Upper lobe of left lung (tissue), 6 donors: ENCODE results near the gene ADGRL1. TPM values are rescaled to one million over a fixed set of nuclear protein-coding genes. Genes with fewer than 3 reads are reported as not detected.

ENCODE experiments used
- ATAC-seq, 2 donors: fragments of 200-7000 bp; cut with Tn5 transposase; one replicate each; pipeline ENCODE4 v1.9.1; 2022; ENCODE audit warnings: mild to moderate bottlenecking in 2 of 2, moderate library complexity in 2 of 2; ENCODE audit not compliant: low FRiP score in 2 of 2
- DNase-seq, 2 donors: peaks; one replicate each; pipeline ENCODE4 v3.0.0-alpha.2; 2019 to 2020
- H3K27ac ChIP-seq, 4 donors: fragments of 200-600 bp; sonication (generic); one replicate each; pipeline ENCODE4 v1.5.1; 2016 to 2019
- H3K27me3 ChIP-seq, 4 donors: fragments of 200-600 bp; sonication (generic); one replicate each; pipeline ENCODE4 v1.5.1; 2017 to 2019
- H3K36me3 ChIP-seq, 4 donors: fragments of 200-600 bp; sonication (generic); one replicate each; pipeline ENCODE4 v1.5.1; 2016 to 2019
- H3K4me1 ChIP-seq, 4 donors: fragments of 200-600 bp; sonication (generic); one replicate each; pipeline ENCODE4 v1.5.1; 2018 to 2019
- H3K4me3 ChIP-seq, 4 donors: fragments of 200-600 bp; sonication (generic); one replicate each; pipeline ENCODE4 v1.5.1; 2017 to 2019; ENCODE audit warnings: mild to moderate bottlenecking in 2 of 4, moderate library complexity in 1 of 4
- H3K9me3 ChIP-seq, 4 donors: fragments of 200-600 bp; sonication (generic); one replicate each; pipeline ENCODE4 v1.5.1; 2018 to 2019
- CTCF ChIP-seq, 6 experiments: fragments of 450-650 bp in 4 of 6; fragments of 200-600 bp in 2 of 6; sonication (generic) in 2 of 6; IDR thresholded peaks; one replicate each; pipeline ENCODE4 v1.5.1; 2016 to 2019; ENCODE audit warnings: antibody characterized with exemption in 6 of 6
- EP300 ChIP-seq, 4 donors: sonication (generic); formaldehyde crosslinking; IDR thresholded peaks; one replicate each; pipeline ENCODE4 v1.5.1; 2017; ENCODE audit warnings: antibody characterized with exemption in 4 of 4, control low read depth in 2 of 4
- POLR2A ChIP-seq, 4 donors: fragments of 450-650 bp; IDR thresholded peaks; one replicate each; pipeline ENCODE4 v1.5.1; 2016 to 2017; ENCODE audit warnings: antibody characterized with exemption in 4 of 4, mild to moderate bottlenecking in 2 of 4
- POLR2AphosphoS5 ChIP-seq, 2 donors: sonication (generic); formaldehyde crosslinking; IDR thresholded peaks; one replicate each; pipeline ENCODE4 v1.5.1; 2017; ENCODE audit warnings: antibody characterized with exemption in 2 of 2
- WGBS, 2 donors: methylation state at CpG; one replicate each; pipeline ENCODE4 v1.1.5; 2017 to 2018; 5-methylcytosine and 5-hydroxymethylcytosine counted together
- total RNA-seq, 6 donors: library from RNA; depleted of rRNA in 4 of 6; stranded (reverse); fragments of >200 nt in 4 of 6; gene quantifications; one replicate each; pipeline versions ENCODE4 v1.1.0 to v1.2.1, GENCODE V29; 2016 to 2021
- donor health status: DM: no; HTN: no; CAD: no; lungs with moderate emphysema.
- donor health status: DM: no; HTN: yes; CAD: no; lungs with severe emphysema.

ADGRL1 gene
- total RNA-seq, 6 donors from 2014 or later = 23.5 to 33.2 (median 27.4) TPM

- H3K9me3 ChIP-seq = no peaks in the 10 kb centered on the region
- no peak for TF ChIP-seq EP300 (IDR thresholded peaks at IDR 0.05)
- H3K27ac ChIP-seq = peak overlapping the region in 1 of 4 donors; percentile 3
- DNase-seq (no peak), ATAC-seq (no peak)
- H3K4me3 ChIP-seq = no peak overlapping the region
- H3K4me1 ChIP-seq = peaks cover 10 to 12% (median 11%) of the 10 kb centered on the region in 4 donors
- H3K27me3 ChIP-seq = no peaks in the 10 kb centered on the region
- WGBS, 2 donors = 73 to 80% methylated on average over 13 to 17 of the region's 23 CpGs
- peaks cover 7 to 44% (median 31%) of the 10 kb centered on the region in 4 donors for H3K36me3 ChIP-seq
Observed at GRCh38 chr19:14107581-14108461, 98.1 kb downstream of the ADGRL1 start.

- H3K9me3 ChIP-seq = no peaks in the 10 kb centered on the region
- ATAC-seq = no peak
- H3K4me3 ChIP-seq = no peak overlapping the region
- WGBS, 2 donors = 96 to 100% methylated on average over 3 to 14 of the region's 16 CpGs
- peaks cover under 1 to 2% (median under 1%) of the 10 kb centered on the region in 4 donors for H3K4me1 ChIP-seq
- TF ChIP-seq EP300 (IDR thresholded peaks at IDR 0.05) (no peak), POLR2AphosphoS5 (IDR thresholded peaks at IDR 0.05) (no peak), CTCF (IDR thresholded peaks at IDR 0.05) (no peak), POLR2A (IDR thresholded peaks at IDR 0.05) (no peak)
- no peak overlapping the region for H3K27ac ChIP-seq
- DNase-seq = no peak
- no peaks in the 10 kb centered on the region for H3K27me3 ChIP-seq
- H3K36me3 ChIP-seq = peaks cover 7 to 54% (median 41%) of the 10 kb centered on the region in 4 donors
Observed at GRCh38 chr19:14106840-14107239, 99.1 kb downstream of the ADGRL1 start.

- H3K4me1 ChIP-seq = no peaks in the 10 kb centered on the region
- DNase-seq = no peak
- no peaks in the 10 kb centered on the region for H3K27me3 ChIP-seq
- H3K4me3 ChIP-seq = no peak overlapping the region
- no peaks in the 10 kb centered on the region for H3K9me3 ChIP-seq
- H3K27ac ChIP-seq = no peak overlapping the region
- no peak for ATAC-seq
- TF ChIP-seq POLR2AphosphoS5 (IDR thresholded peaks at IDR 0.05) (no peak), EP300 (IDR thresholded peaks at IDR 0.05) (no peak), CTCF (IDR thresholded peaks at IDR 0.05) (no peak), POLR2A (IDR thresholded peaks at IDR 0.05) (no peak)
- peaks cover 7 to 65% (median 48%) of the 10 kb centered on the region in 4 donors for H3K36me3 ChIP-seq
- WGBS, 2 donors = 89 to 95% methylated on average over 5 to 8 of the region's 8 CpGs
Observed at GRCh38 chr19:14105680-14106079, 100.3 kb downstream of the ADGRL1 start.

GRCh38 chr19:14103310-14103709 is 102.7 kb downstream of the ADGRL1 start:
- Histone ChIP-seq H3K4me1 (no peaks in the 10 kb centered on the region), H3K4me3 (no peak overlapping the region), H3K27me3 (no peaks in the 10 kb centered on the region), H3K9me3 (no peaks in the 10 kb centered on the region), H3K27ac (no peak overlapping the region), H3K36me3 (peaks cover 7 to 84% (median 60%) of the 10 kb centered on the region in 4 donors)
- no peak for DNase-seq
- TF ChIP-seq POLR2A (IDR thresholded peaks at IDR 0.05) (no peak), EP300 (IDR thresholded peaks at IDR 0.05) (no peak), CTCF (IDR thresholded peaks at IDR 0.05) (no peak), POLR2AphosphoS5 (IDR thresholded peaks at IDR 0.05) (no peak)
- ATAC-seq = no peak
- WGBS, 2 donors = 90% methylated on average over 1 of the region's 1 CpG; no CpG with 5 or more reads in 1 of the 2 donors

- Histone ChIP-seq H3K4me1 (no peaks in the 10 kb centered on the region), H3K27me3 (no peaks in the 10 kb centered on the region), H3K27ac (peak overlapping the region in 1 of 4 donors; percentile 3), H3K36me3 (peaks cover 7 to 90% (median 64%) of the 10 kb centered on the region in 4 donors), H3K4me3 (no peak overlapping the region), H3K9me3 (no peaks in the 10 kb centered on the region)
- DNase-seq = no peak
- no peak for ATAC-seq
- 88 to 98% methylated on average over 10 of the region's 10 CpGs for WGBS, 2 donors
- TF ChIP-seq POLR2A (IDR thresholded peaks at IDR 0.05) (no peak), EP300 (IDR thresholded peaks at IDR 0.05) (no peak), POLR2AphosphoS5 (IDR thresholded peaks at IDR 0.05) (no peak), CTCF (IDR thresholded peaks at IDR 0.05) (no peak)
Observed at GRCh38 chr19:14102756-14103155, 103.2 kb downstream of the ADGRL1 start.
